Skeletal muscle satellite cell (primary cell): ENCODE data around the gene TNIK.

Experiments used
- H3K27me3 ChIP-seq: 2 replicates; pipeline ENCODE4 v1.7.0; 2013; ENCODE audit warnings: low read length; ENCODE audit not compliant: control insufficient read depth, insufficient read depth
- H3K36me3 ChIP-seq: 2 replicates; pipeline ENCODE4 v1.7.0; 2013; ENCODE audit warnings: mild to moderate bottlenecking, control low read depth, low read length; ENCODE audit not compliant: insufficient read depth
- H3K4me1 ChIP-seq: 2 replicates; pipeline ENCODE4 v1.7.0; 2013; ENCODE audit warnings: low read length; ENCODE audit not compliant: control insufficient read depth, insufficient read depth
- H3K4me2 ChIP-seq: 2 replicates; pipeline ENCODE4 v1.7.0; 2013; ENCODE audit warnings: mild to moderate bottlenecking, low read length
- H3K4me3 ChIP-seq: 2 replicates; pipeline ENCODE4 v1.7.0; 2013; ENCODE audit warnings: low read length
- H3K9ac ChIP-seq: 2 replicates; pipeline ENCODE4 v1.7.0; 2013; ENCODE audit warnings: mild to moderate bottlenecking, low read depth, low read length, moderate library complexity
- H3K9me3 ChIP-seq: replicated peaks from 2 replicates; pipeline ENCODE4 v1.7.0; 2013; ENCODE audit warnings: mild to moderate bottlenecking, control low read depth, low read length

Gene TNIK

GRCh38 chr3:171226794-171227193 lies 233.4 kb downstream of the TNIK start:
- peaks cover 3% of the 10 kb centered on the region for H3K27me3 ChIP-seq
- H3K9ac ChIP-seq = no peak overlapping the region
- H3K4me1 ChIP-seq = no peaks in the 10 kb centered on the region
- H3K9me3 ChIP-seq = peaks cover 3% of the 10 kb centered on the region
- H3K4me2 ChIP-seq = no peak overlapping the region
- H3K4me3 ChIP-seq = no peak overlapping the region
- no peaks in the 10 kb centered on the region for H3K36me3 ChIP-seq

DNA sequence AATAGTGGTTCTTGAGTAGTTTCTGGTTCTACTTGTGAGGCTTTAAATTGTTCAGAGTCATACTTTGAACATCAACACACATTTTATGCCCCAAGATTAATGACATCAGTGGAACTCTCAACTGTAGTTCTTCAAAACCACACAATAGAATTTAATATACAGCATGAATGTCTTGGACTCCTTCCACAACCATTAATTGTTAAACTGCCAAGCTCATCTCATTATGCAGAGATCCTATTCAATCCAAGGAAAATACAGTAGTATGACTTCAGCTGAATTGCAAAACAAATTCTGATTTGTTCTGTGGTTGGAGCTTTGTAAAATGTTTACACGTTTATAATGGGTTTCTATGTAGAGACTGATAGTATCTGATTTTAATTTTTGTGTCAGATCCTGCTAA lies 234.5 kb downstream of the TNIK start:
- H3K4me3 ChIP-seq = no peak overlapping the region
- H3K4me1 ChIP-seq = no peaks in the 10 kb centered on the region
- H3K36me3 ChIP-seq = no peaks in the 10 kb centered on the region
- H3K9ac ChIP-seq = no peak overlapping the region
- H3K9me3 ChIP-seq = peaks cover 3% of the 10 kb centered on the region
- H3K27me3 ChIP-seq = peaks cover 3% of the 10 kb centered on the region
- no peak overlapping the region for H3K4me2 ChIP-seq

DNA sequence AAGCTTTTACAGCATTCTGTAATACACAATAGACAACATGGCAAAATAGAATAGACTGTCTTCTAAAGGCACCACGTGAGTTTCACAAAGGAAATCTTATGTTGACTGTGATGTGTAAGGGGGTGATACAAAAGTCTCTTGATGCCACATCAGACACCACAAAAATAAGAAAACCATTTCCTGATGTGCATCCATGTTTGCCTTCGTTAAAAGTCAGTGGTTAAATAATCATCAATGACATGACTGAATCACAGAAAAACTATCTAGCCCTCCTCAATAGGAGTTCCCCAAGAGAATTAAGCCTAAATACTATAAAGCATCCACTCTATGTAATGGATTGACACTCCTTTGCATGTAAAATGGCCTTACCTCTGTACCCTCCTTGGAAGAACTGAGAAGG lies 235.0 kb downstream of the TNIK start:
- Histone ChIP-seq H3K4me3 (no peak overlapping the region), H3K9ac (no peak overlapping the region), H3K4me2 (no peak overlapping the region), H3K27me3 (peaks cover 2% of the 10 kb centered on the region), H3K36me3 (no peaks in the 10 kb centered on the region), H3K4me1 (no peaks in the 10 kb centered on the region), H3K9me3 (peaks cover 3% of the 10 kb centered on the region)

GRCh38 chr3:171223396-171223795 lies 236.8 kb downstream of the TNIK start:
- no peak overlapping the region for H3K4me3 ChIP-seq
- no peaks in the 10 kb centered on the region for H3K27me3 ChIP-seq
- peaks cover 3% of the 10 kb centered on the region for H3K9me3 ChIP-seq
- H3K4me1 ChIP-seq = no peaks in the 10 kb centered on the region
- H3K36me3 ChIP-seq = no peaks in the 10 kb centered on the region
- H3K4me2 ChIP-seq = no peak overlapping the region
- no peak overlapping the region for H3K9ac ChIP-seq

DNA sequence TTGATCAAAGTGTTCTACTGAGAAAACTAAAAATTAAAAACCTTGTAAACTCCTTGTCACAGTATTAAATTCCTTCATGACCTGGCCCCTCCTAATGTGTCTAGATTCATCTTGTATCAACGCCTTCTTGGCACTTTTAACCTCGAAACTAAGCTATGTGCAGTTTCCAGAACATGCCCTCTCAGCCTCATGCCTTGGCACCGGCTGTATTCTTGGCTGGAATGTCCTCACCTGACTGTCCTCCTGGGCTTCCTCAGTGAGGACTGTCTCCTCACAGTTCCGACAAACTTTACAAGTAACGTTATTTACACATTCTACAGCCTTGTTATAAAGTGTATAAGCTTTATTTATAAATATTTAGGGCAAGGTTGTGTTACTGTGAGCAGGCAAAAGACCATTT lies 237.2 kb downstream of the TNIK start:
- Histone ChIP-seq H3K27me3 (no peaks in the 10 kb centered on the region), H3K4me1 (no peaks in the 10 kb centered on the region), H3K9ac (no peak overlapping the region), H3K4me3 (no peak overlapping the region), H3K36me3 (no peaks in the 10 kb centered on the region), H3K9me3 (peaks cover 3% of the 10 kb centered on the region), H3K4me2 (no peak overlapping the region)

- Histone ChIP-seq H3K36me3 (no peaks in the 10 kb centered on the region), H3K4me3 (no peak overlapping the region), H3K4me1 (no peaks in the 10 kb centered on the region), H3K27me3 (no peaks in the 10 kb centered on the region), H3K4me2 (no peak overlapping the region), H3K9me3 (peaks cover 3% of the 10 kb centered on the region), H3K9ac (no peak overlapping the region)
These were observed 238.6 kb downstream of the TNIK start for GRCh38 chr3:171221597-171221996.

GRCh38 chr3:171221104-171221503 lies 239.1 kb downstream of the TNIK start:
- H3K4me2 ChIP-seq = no peak overlapping the region

DNA sequence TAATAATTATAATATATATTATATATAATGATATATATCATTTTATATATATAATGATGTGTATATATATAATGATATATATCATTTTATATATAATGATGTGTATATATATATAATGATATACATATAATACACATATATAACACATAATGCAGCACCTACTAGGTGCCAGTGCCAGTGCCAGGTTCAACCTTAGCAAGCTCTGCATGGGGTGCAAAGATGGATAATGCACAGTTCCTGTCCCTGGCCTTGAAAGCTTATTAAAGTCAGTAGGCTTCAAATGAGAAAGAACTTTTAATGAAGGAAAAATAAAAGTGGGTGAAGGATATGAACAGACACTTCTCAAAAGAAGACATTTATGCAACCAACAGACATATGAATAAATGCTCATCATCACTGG lies 240.9 kb downstream of the TNIK start:
- H3K36me3 ChIP-seq = no peaks in the 10 kb centered on the region
- no peaks in the 10 kb centered on the region for H3K4me1 ChIP-seq
- no peak overlapping the region for H3K4me2 ChIP-seq
- H3K9me3 ChIP-seq = no peaks in the 10 kb centered on the region
- H3K27me3 ChIP-seq = no peaks in the 10 kb centered on the region
- no peak overlapping the region for H3K4me3 ChIP-seq
- no peak overlapping the region for H3K9ac ChIP-seq

More at GRCh38 chr3:171221104-171221503, 239.1 kb downstream of the TNIK start:
- peaks cover 3% of the 10 kb centered on the region for H3K9me3 ChIP-seq
- no peak overlapping the region for H3K4me3 ChIP-seq
- no peaks in the 10 kb centered on the region for H3K27me3 ChIP-seq
- no peak overlapping the region for H3K9ac ChIP-seq
- no peaks in the 10 kb centered on the region for H3K4me1 ChIP-seq
- H3K36me3 ChIP-seq = no peaks in the 10 kb centered on the region

GRCh38 chr3:171218069-171218468 lies 242.1 kb downstream of the TNIK start:
- Histone ChIP-seq H3K9ac (no peak overlapping the region), H3K4me2 (no peak overlapping the region), H3K9me3 (no peaks in the 10 kb centered on the region), H3K27me3 (no peaks in the 10 kb centered on the region), H3K4me3 (no peak overlapping the region), H3K36me3 (no peaks in the 10 kb centered on the region), H3K4me1 (no peaks in the 10 kb centered on the region)

- Histone ChIP-seq H3K4me3 (no peak overlapping the region), H3K36me3 (no peaks in the 10 kb centered on the region), H3K4me2 (no peak overlapping the region), H3K27me3 (no peaks in the 10 kb centered on the region), H3K4me1 (no peaks in the 10 kb centered on the region), H3K9me3 (no peaks in the 10 kb centered on the region), H3K9ac (no peak overlapping the region)
These were observed 246.3 kb downstream of the TNIK start for GRCh38 chr3:171213907-171214306.

DNA sequence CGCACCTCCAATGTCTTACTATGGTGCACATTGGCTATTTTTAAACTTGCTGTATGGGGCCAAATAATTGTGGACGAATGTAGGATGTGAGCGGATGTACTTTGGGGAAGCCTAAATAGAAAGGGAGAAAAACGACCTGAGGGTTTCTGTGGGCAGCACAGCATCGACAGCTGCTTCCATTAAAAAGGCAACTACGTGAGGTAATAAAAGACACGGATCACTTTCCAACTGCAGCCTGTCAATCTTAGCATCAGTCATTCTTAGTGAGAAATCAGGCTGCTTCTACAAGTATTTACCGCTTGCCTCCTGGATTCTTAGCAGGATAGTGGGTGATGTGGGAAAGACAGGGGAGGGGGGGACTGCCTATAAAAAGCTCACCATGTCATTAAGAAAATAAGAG lies 247.0 kb downstream of the TNIK start:
- no peaks in the 10 kb centered on the region for H3K4me1 ChIP-seq
- H3K9ac ChIP-seq = no peak overlapping the region
- H3K36me3 ChIP-seq = no peaks in the 10 kb centered on the region
- H3K4me3 ChIP-seq = no peak overlapping the region
- H3K27me3 ChIP-seq = no peaks in the 10 kb centered on the region
- H3K9me3 ChIP-seq = no peaks in the 10 kb centered on the region
- no peak overlapping the region for H3K4me2 ChIP-seq

- H3K9ac ChIP-seq = no peak overlapping the region
- H3K4me2 ChIP-seq = no peak overlapping the region
- H3K9me3 ChIP-seq = no peaks in the 10 kb centered on the region
- no peaks in the 10 kb centered on the region for H3K4me1 ChIP-seq
- no peaks in the 10 kb centered on the region for H3K36me3 ChIP-seq
- H3K27me3 ChIP-seq = no peaks in the 10 kb centered on the region
- no peak overlapping the region for H3K4me3 ChIP-seq
These were observed 247.6 kb downstream of the TNIK start for GRCh38 chr3:171212648-171213047.
